Measurements from ENCODE around the gene RIPOR3.
"Not testable (repeated sequence)": the region's sequence is repeated elsewhere in the genome, so short reads cannot be mapped to it uniquely, and the experiment has no call there.

RIPOR3 gene

GRCh38 chr20:50610212-50610718 lies 81.1 kb downstream of the RIPOR3 start:
- no peak for DNase-seq (ENCODE audit: extremely low read depth in 1 of 2, low read depth in 1 of 2)

- no peak for DNase-seq (ENCODE audit: extremely low read depth in 1 of 2, low read depth in 1 of 2)
Observed at GRCh38 chr20:50609438-50609989, 81.8 kb downstream of the RIPOR3 start.

- no peak for DNase-seq (ENCODE audit: extremely low read depth in 1 of 2, low read depth in 1 of 2)
Observed at GRCh38 chr20:50608750-50609104, 82.6 kb downstream of the RIPOR3 start.

- DNase-seq (ENCODE audit: extremely low read depth in 1 of 2, low read depth in 1 of 2): no peak
Observed at GRCh38 chr20:50607850-50608749, 83.2 kb downstream of the RIPOR3 start.

- DNase-seq (ENCODE audit: extremely low read depth in 1 of 2, low read depth in 1 of 2): no peak
Observed at GRCh38 chr20:50607436-50607835, 83.9 kb downstream of the RIPOR3 start.

- no peak for DNase-seq (ENCODE audit: extremely low read depth in 1 of 2, low read depth in 1 of 2)
Observed at GRCh38 chr20:50605136-50605535, 86.2 kb downstream of the RIPOR3 start.

- DNase-seq (ENCODE audit: extremely low read depth in 1 of 2, low read depth in 1 of 2): no peak
Observed at GRCh38 chr20:50604451-50604850, 86.9 kb downstream of the RIPOR3 start.

- no peak for DNase-seq (ENCODE audit: extremely low read depth in 1 of 2, low read depth in 1 of 2)
Observed at GRCh38 chr20:50602432-50603088, 88.8 kb downstream of the RIPOR3 start.

GRCh38 chr20:50601511-50602431 lies 89.6 kb downstream of the RIPOR3 start:
- no peak for DNase-seq (ENCODE audit: extremely low read depth in 1 of 2, low read depth in 1 of 2)

GRCh38 chr20:50600281-50600895 lies 91.0 kb downstream of the RIPOR3 start:
- no peak for DNase-seq (ENCODE audit: extremely low read depth in 1 of 2, low read depth in 1 of 2)

- DNase-seq (ENCODE audit: extremely low read depth in 1 of 2, low read depth in 1 of 2): not testable (repeated sequence)
Observed at GRCh38 chr20:50598768-50599167, 92.6 kb downstream of the RIPOR3 start.

GRCh38 chr20:50598074-50598473 lies 93.3 kb downstream of the RIPOR3 start:
- no peak for DNase-seq (ENCODE audit: extremely low read depth in 1 of 2, low read depth in 1 of 2)

- DNase-seq (ENCODE audit: extremely low read depth in 1 of 2, low read depth in 1 of 2): no peak
Observed at GRCh38 chr20:50597406-50597969, 93.9 kb downstream of the RIPOR3 start.

- no peak for DNase-seq (ENCODE audit: extremely low read depth in 1 of 2, low read depth in 1 of 2)
Observed at GRCh38 chr20:50596694-50597021, 94.7 kb downstream of the RIPOR3 start.

GRCh38 chr20:50595988-50596693 lies 95.2 kb downstream of the RIPOR3 start:
- DNase-seq (ENCODE audit: extremely low read depth in 1 of 2, low read depth in 1 of 2): no peak

- no peak for DNase-seq (ENCODE audit: extremely low read depth in 1 of 2, low read depth in 1 of 2)
Observed at GRCh38 chr20:50595433-50595895, 95.9 kb downstream of the RIPOR3 start.

GRCh38 chr20:50594591-50595432 lies 96.5 kb downstream of the RIPOR3 start:
- no peak for DNase-seq (ENCODE audit: extremely low read depth in 1 of 2, low read depth in 1 of 2)

- no peak for DNase-seq (ENCODE audit: extremely low read depth in 1 of 2, low read depth in 1 of 2)
Observed at GRCh38 chr20:50594231-50594590, 97.1 kb downstream of the RIPOR3 start.

- DNase-seq (ENCODE audit: extremely low read depth in 1 of 2, low read depth in 1 of 2): no peak
Observed at GRCh38 chr20:50593005-50593335, 98.4 kb downstream of the RIPOR3 start.

All from activated CD8-positive, alpha-beta memory T cell treated with anti-CD3 and anti-CD28 coated beads for 1 hour (primary cell).